Measurements from ENCODE around the gene SV2C. TPM values are rescaled to one million over a fixed set of nuclear protein-coding genes. Genes with fewer than 3 reads are reported as not detected.

Gene SV2C
- total RNA-seq, 4 donors from 2014 or later = 0.87 to 1.7 (median 1.4) TPM

- DNase-seq (ENCODE audit: low spot score in 2 of 2) = no peak
- Histone ChIP-seq H3K27me3 (no peaks in the 10 kb centered on the region), H3K27ac (no peak overlapping the region), H3K9me3 (no peaks in the 10 kb centered on the region), H3K4me1 (no peaks in the 10 kb centered on the region), H3K36me3 (no peaks in the 10 kb centered on the region), H3K4me3 (no peak overlapping the region)
- WGBS, 2 donors = 0 to 3% methylated on average over 2 of the region's 2 CpGs
- TF ChIP-seq POLR2A (IDR thresholded peaks at IDR 0.05) (no peak), EP300 (IDR thresholded peaks at IDR 0.05) (no peak)
- TF ChIP-seq, protein P1, sequence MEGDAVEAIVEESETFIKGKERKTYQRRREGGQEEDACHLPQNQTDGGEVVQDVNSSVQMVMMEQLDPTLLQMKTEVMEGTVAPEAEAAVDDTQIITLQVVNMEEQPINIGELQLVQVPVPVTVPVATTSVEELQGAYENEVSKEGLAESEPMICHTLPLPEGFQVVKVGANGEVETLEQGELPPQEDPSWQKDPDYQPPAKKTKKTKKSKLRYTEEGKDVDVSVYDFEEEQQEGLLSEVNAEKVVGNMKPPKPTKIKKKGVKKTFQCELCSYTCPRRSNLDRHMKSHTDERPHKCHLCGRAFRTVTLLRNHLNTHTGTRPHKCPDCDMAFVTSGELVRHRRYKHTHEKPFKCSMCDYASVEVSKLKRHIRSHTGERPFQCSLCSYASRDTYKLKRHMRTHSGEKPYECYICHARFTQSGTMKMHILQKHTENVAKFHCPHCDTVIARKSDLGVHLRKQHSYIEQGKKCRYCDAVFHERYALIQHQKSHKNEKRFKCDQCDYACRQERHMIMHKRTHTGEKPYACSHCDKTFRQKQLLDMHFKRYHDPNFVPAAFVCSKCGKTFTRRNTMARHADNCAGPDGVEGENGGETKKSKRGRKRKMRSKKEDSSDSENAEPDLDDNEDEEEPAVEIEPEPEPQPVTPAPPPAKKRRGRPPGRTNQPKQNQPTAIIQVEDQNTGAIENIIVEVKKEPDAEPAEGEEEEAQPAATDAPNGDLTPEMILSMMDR (IDR thresholded peaks at IDR 0.05) = no peak
These were observed 20.8 kb downstream of the SV2C start for GRCh38 chr5:76104027-76104426.

DNA sequence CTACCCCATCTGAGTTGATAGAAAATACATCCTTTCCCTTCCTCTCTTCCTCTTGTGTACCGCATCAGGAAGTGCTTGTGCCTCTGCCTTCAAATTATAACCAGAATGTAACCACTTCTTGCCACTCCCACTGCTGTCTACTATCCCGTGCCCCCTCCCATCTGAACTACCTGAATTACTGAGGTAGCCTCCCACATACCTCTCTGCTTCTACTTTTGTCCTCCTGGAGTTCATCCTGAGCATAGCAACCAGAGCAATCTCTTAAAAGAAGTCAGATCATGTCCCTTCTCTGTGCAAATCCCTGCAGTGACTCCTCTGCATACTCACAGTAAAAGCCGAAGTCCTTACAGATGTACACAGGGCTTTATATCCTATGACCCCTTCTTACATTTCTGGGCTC is 23.0 kb downstream of the SV2C start:
- Histone ChIP-seq H3K4me3 (no peak overlapping the region), H3K36me3 (no peaks in the 10 kb centered on the region), H3K9me3 (no peaks in the 10 kb centered on the region), H3K27me3 (no peaks in the 10 kb centered on the region), H3K4me1 (no peaks in the 10 kb centered on the region), H3K27ac (no peak overlapping the region)
- no peak for DNase-seq (ENCODE audit: low spot score in 2 of 2)
- 71 to 72% methylated on average over 3 of the region's 3 CpGs for WGBS, 2 donors
- TF ChIP-seq EP300 (IDR thresholded peaks at IDR 0.05) (no peak), POLR2A (IDR thresholded peaks at IDR 0.05) (no peak)
- TF ChIP-seq, protein P1 (IDR thresholded peaks at IDR 0.05) = no peak

GRCh38 chr5:76111477-76112174 is 28.4 kb downstream of the SV2C start:
- Histone ChIP-seq H3K4me1 (peaks cover 0 to 6% (median 0%) of the 10 kb centered on the region in 4 donors), H3K36me3 (no peaks in the 10 kb centered on the region), H3K27me3 (no peaks in the 10 kb centered on the region), H3K4me3 (no peak overlapping the region), H3K27ac (no peak overlapping the region), H3K9me3 (no peaks in the 10 kb centered on the region)
- DNase-seq (ENCODE audit: low spot score in 2 of 2) = no peak
- no peak for TF ChIP-seq POLR2A (IDR thresholded peaks at IDR 0.05)
- no peak for TF ChIP-seq EP300 (IDR thresholded peaks at IDR 0.05)
- TF ChIP-seq, protein P1 (IDR thresholded peaks at IDR 0.05) = no peak
- WGBS, 2 donors = 46 to 51% methylated on average over 7 of the region's 7 CpGs

DNA sequence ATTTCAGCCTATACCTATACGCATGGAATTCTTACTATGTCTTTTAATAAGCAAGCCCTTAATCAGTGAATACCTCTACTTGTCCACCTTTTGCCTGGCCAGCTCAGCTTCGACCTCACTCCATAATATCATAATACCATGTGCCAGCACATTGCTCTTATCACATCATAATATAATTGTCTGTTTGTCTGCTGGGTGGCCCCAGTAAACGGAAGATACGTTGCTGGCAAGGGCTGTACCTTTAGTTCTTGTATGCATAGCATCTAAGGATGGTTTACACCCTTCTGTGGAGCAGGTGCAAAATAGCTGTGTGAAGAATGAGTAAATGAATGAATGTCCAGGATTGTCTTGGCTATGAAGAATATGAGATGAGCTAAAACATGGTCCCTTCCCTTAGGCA is 29.9 kb downstream of the SV2C start:
- 88 to 90% methylated on average over 4 of the region's 4 CpGs for WGBS, 2 donors
- TF ChIP-seq EP300 (IDR thresholded peaks at IDR 0.05) = no peak
- TF ChIP-seq, protein P1 (IDR thresholded peaks at IDR 0.05) = no peak
- no peak for TF ChIP-seq POLR2A (IDR thresholded peaks at IDR 0.05)
- Histone ChIP-seq H3K27me3 (no peaks in the 10 kb centered on the region), H3K9me3 (no peaks in the 10 kb centered on the region), H3K4me3 (no peak overlapping the region), H3K27ac (no peak overlapping the region), H3K4me1 (peaks cover 0 to 6% (median 0%) of the 10 kb centered on the region in 4 donors), H3K36me3 (no peaks in the 10 kb centered on the region)
- no peak for DNase-seq (ENCODE audit: low spot score in 2 of 2)

DNA sequence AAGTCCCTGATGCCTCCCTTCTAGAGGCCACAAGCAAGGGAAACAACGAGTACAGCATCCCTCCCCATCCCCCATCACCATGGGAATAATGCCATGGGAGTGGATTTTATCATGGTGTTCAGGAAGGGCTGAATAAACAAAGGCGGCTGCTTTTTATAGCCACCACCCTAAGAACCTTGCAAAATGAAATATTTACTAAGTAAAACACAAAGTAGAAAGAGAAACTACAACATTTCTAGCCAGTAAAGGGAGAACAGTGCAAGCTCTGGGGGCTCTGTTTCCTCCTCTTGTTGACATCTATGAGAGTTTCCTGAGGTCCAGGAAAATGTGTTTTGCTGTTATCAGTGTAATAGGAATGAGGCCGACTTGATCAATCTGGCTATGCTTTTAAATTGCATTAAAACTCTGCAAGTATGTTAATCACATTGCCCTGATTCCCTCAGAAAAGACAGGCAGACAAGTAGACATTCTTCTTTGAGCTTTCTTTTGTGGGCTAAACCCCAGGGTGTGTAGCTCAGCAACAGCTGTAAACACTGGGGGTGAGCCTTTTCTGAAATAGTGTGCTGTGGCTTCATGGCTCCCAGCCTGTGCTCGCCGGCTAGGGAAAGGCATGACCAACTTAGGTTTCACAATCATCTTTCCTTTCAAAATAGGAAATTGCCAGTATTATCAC is 31.1 kb downstream of the SV2C start:
- TF ChIP-seq POLR2A (IDR thresholded peaks at IDR 0.05) (no peak), EP300 (IDR thresholded peaks at IDR 0.05) (no peak)
- TF ChIP-seq, protein P1 (IDR thresholded peaks at IDR 0.05) = no peak
- H3K27ac ChIP-seq = no peak overlapping the region
- H3K4me3 ChIP-seq = no peak overlapping the region
- H3K36me3 ChIP-seq = no peaks in the 10 kb centered on the region
- H3K4me1 ChIP-seq = peaks cover 0 to 6% (median 0%) of the 10 kb centered on the region in 4 donors
- H3K9me3 ChIP-seq = no peaks in the 10 kb centered on the region
- WGBS, 2 donors = 28 to 43% methylated on average over 5 of the region's 5 CpGs
- no peak for DNase-seq (ENCODE audit: low spot score in 2 of 2)
- H3K27me3 ChIP-seq = no peaks in the 10 kb centered on the region

Data from tibial nerve (tissue), 4 donors.